SU-DHL-6 (cell line): Measurements from ENCODE around the gene CEP43.
"Not testable (repeated sequence)": the region's sequence is repeated elsewhere in the genome, so short reads cannot be mapped to it uniquely, and the experiment has no call there.

ENCODE experiments used
- H2AFZ ChIP-seq: fragments of 200-600 bp; sonication (generic); 2 replicates; pipeline ENCODE4 v1.6.1; 2014; ENCODE audit warnings: low read depth, mild to moderate bottlenecking, moderate library complexity, mixed read lengths, antibody characterized with exemption, low read length; ENCODE audit not compliant: severe bottlenecking
- H3F3A ChIP-seq: fragments of 200-600 bp; shearing (Covaris generic); 2 replicates; pipeline ENCODE4 v1.6.0; 2016; ENCODE audit warnings: antibody characterized with exemption, mild to moderate bottlenecking; ENCODE audit not compliant: insufficient read depth
- H3K27ac ChIP-seq: fragments of 200-600 bp; sonication (generic); 2 replicates; pipeline ENCODE4 v1.5.1; 2016; ENCODE audit warnings: low read depth, mild to moderate bottlenecking, low read length, moderate library complexity, mixed read lengths
- H3K27me3 ChIP-seq: fragments of 200-600 bp; sonication (generic), shearing (Covaris generic); 2 replicates; pipeline ENCODE4 v1.6.0; 2014; ENCODE audit warnings: mild to moderate bottlenecking, low read length
- H3K36me3 ChIP-seq: fragments of 200-600 bp; sonication (generic); 2 replicates; pipeline ENCODE4 v1.6.1; 2014; ENCODE audit warnings: mild to moderate bottlenecking, low read length, mixed read lengths
- H3K4me2 ChIP-seq: fragments of 300-600, 200-600 bp; shearing (Covaris generic), sonication (generic); 2 replicates; pipeline ENCODE4 v1.6.0; 2014; ENCODE audit warnings: low read length, low read depth, mild to moderate bottlenecking; ENCODE audit not compliant: poor library complexity, severe bottlenecking
- H3K4me3 ChIP-seq: fragments of 200-600 bp; sonication (generic); 2 replicates; pipeline ENCODE4 v1.5.1; 2014; ENCODE audit warnings: antibody characterized with exemption, low read length, mild to moderate bottlenecking, mixed read lengths; ENCODE audit not compliant: insufficient read depth, poor library complexity, severe bottlenecking
- H3K79me2 ChIP-seq: fragments of 200-600 bp; sonication (generic); 2 replicates; pipeline ENCODE4 v1.6.1; 2014; ENCODE audit warnings: mild to moderate bottlenecking, low read length, moderate library complexity; ENCODE audit not compliant: insufficient read depth
- H3K9ac ChIP-seq: fragments of 200-600 bp; sonication (generic); 2 replicates; pipeline ENCODE4 v1.7.0; 2014; ENCODE audit warnings: mild to moderate bottlenecking, low read length
- H3K9me2 ChIP-seq: fragments of 200-600 bp; sonication (generic); replicated peaks from 2 replicates; pipeline ENCODE4 v1.6.1; 2014; ENCODE audit warnings: low read length; ENCODE audit not compliant: insufficient read depth
- H3K9me3 ChIP-seq: fragments of 200-600 bp; sonication (generic); 2 replicates; pipeline ENCODE4 v1.6.1; 2014; ENCODE audit warnings: low read length, mixed read lengths; ENCODE audit not compliant: insufficient read depth
- H4K20me1 ChIP-seq: fragments of 200-600 bp; sonication (generic); 2 replicates; pipeline ENCODE4 v1.6.1; 2014; ENCODE audit warnings: low read depth, mild to moderate bottlenecking, antibody characterized with exemption, low read length, moderate library complexity, mixed read lengths
- CTCF ChIP-seq: fragments of 200-600 bp; sonication (generic); IDR thresholded peaks from one replicate; pipeline ENCODE4 v1.5.1; 2017; ENCODE audit warnings: antibody characterized with exemption, mild to moderate bottlenecking, low read length, moderate library complexity; ENCODE audit not compliant: insufficient read depth, poor library complexity, severe bottlenecking
- EZH2phosphoT487 ChIP-seq: fragments of 200-600 bp; sonication (generic), shearing (Covaris generic); conservative IDR thresholded peaks from 2 replicates; pipeline ENCODE4 v1.6.1; 2018; ENCODE audit warnings: mild to moderate bottlenecking, antibody characterized with exemption, low read length, moderate library complexity, mixed read lengths

Gene CEP43

GRCh38 chr6:166950892-166951669, 48.1 kb upstream of the CEP43 start:
- not testable (repeated sequence) for H3K79me2 ChIP-seq, H3K4me3 ChIP-seq, H2AFZ ChIP-seq

GRCh38 chr6:166951670-166952060, 47.5 kb upstream of the CEP43 start:
- Histone ChIP-seq H3K36me3 (no peaks in the 10 kb centered on the region), H3K79me2 (no peaks in the 10 kb centered on the region), H3K4me2 (peak overlapping the region; percentile 33), H3F3A (0 out of 2 replicates have a peak, but pooled peaks cover 6% of the 10 kb centered on the region), H3K9ac (no peak overlapping the region), H2AFZ (no peak overlapping the region), H3K27me3 (no peaks in the 10 kb centered on the region), H3K9me2 (no peaks in the 10 kb centered on the region), H4K20me1 (no peaks in the 10 kb centered on the region), H3K4me3 (no peak overlapping the region), H3K9me3 (no peaks in the 10 kb centered on the region), H3K27ac (peak overlapping the region; percentile 56)
- TF ChIP-seq CTCF, result no peak
- TF ChIP-seq EZH2phosphoT487, result no peak

More at GRCh38 chr6:166950892-166951669, 48.1 kb upstream of the CEP43 start:
- H3K9me3 ChIP-seq, H3K9me2 ChIP-seq, H4K20me1 ChIP-seq, H3K36me3 ChIP-seq, H3K9ac ChIP-seq, H3K27me3 ChIP-seq, H3F3A ChIP-seq: not testable (repeated sequence)
- Histone ChIP-seq H3K27ac (peak overlapping the region; percentile 56), H3K4me2 (peak overlapping the region; percentile 47)
- TF ChIP-seq CTCF, result peak; percentile 48

- Histone ChIP-seq H3K79me2 (no peaks in the 10 kb centered on the region), H3K27me3 (no peaks in the 10 kb centered on the region), H3K27ac (no peak overlapping the region), H2AFZ (no peak overlapping the region), H3K9ac (no peak overlapping the region), H3K36me3 (no peaks in the 10 kb centered on the region), H4K20me1 (no peaks in the 10 kb centered on the region), H3K9me3 (no peaks in the 10 kb centered on the region), H3F3A (0 out of 2 replicates have a peak, but pooled peaks cover 6% of the 10 kb centered on the region), H3K4me2 (no peak overlapping the region), H3K9me2 (no peaks in the 10 kb centered on the region), H3K4me3 (no peak overlapping the region)
- TF ChIP-seq CTCF, result no peak
Observed at GRCh38 chr6:166952121-166952520, 47.1 kb upstream of the CEP43 start.
